Upper lobe of left lung (tissue), 6 donors: ENCODE data around the gene ANK3. TPM values are rescaled to one million over a fixed set of nuclear protein-coding genes. Genes with fewer than 3 reads are reported as not detected.

ENCODE experiments used
- ATAC-seq, 2 donors: fragments of 200-7000 bp; cut with Tn5 transposase; one replicate each; pipeline ENCODE4 v1.9.1; 2022; ENCODE audit warnings: mild to moderate bottlenecking in 2 of 2, moderate library complexity in 2 of 2; ENCODE audit not compliant: low FRiP score in 2 of 2
- DNase-seq, 2 donors: peaks; one replicate each; pipeline ENCODE4 v3.0.0-alpha.2; 2019 to 2020
- H3K27ac ChIP-seq, 4 donors: fragments of 200-600 bp; sonication (generic); one replicate each; pipeline ENCODE4 v1.5.1; 2016 to 2019
- H3K27me3 ChIP-seq, 4 donors: fragments of 200-600 bp; sonication (generic); one replicate each; pipeline ENCODE4 v1.5.1; 2017 to 2019
- H3K36me3 ChIP-seq, 4 donors: fragments of 200-600 bp; sonication (generic); one replicate each; pipeline ENCODE4 v1.5.1; 2016 to 2019
- H3K4me1 ChIP-seq, 4 donors: fragments of 200-600 bp; sonication (generic); one replicate each; pipeline ENCODE4 v1.5.1; 2018 to 2019
- H3K4me3 ChIP-seq, 4 donors: fragments of 200-600 bp; sonication (generic); one replicate each; pipeline ENCODE4 v1.5.1; 2017 to 2019; ENCODE audit warnings: mild to moderate bottlenecking in 2 of 4, moderate library complexity in 1 of 4
- H3K9me3 ChIP-seq, 4 donors: fragments of 200-600 bp; sonication (generic); one replicate each; pipeline ENCODE4 v1.5.1; 2018 to 2019
- CTCF ChIP-seq, 6 experiments: fragments of 450-650 bp in 4 of 6; fragments of 200-600 bp in 2 of 6; sonication (generic) in 2 of 6; IDR thresholded peaks; one replicate each; pipeline ENCODE4 v1.5.1; 2016 to 2019; ENCODE audit warnings: antibody characterized with exemption in 6 of 6
- EP300 ChIP-seq, 4 donors: sonication (generic); formaldehyde crosslinking; IDR thresholded peaks; one replicate each; pipeline ENCODE4 v1.5.1; 2017; ENCODE audit warnings: antibody characterized with exemption in 4 of 4, control low read depth in 2 of 4
- POLR2A ChIP-seq, 4 donors: fragments of 450-650 bp; IDR thresholded peaks; one replicate each; pipeline ENCODE4 v1.5.1; 2016 to 2017; ENCODE audit warnings: antibody characterized with exemption in 4 of 4, mild to moderate bottlenecking in 2 of 4
- POLR2AphosphoS5 ChIP-seq, 2 donors: sonication (generic); formaldehyde crosslinking; IDR thresholded peaks; one replicate each; pipeline ENCODE4 v1.5.1; 2017; ENCODE audit warnings: antibody characterized with exemption in 2 of 2
- WGBS, 2 donors: methylation state at CpG; one replicate each; pipeline ENCODE4 v1.1.5; 2017 to 2018; 5-methylcytosine and 5-hydroxymethylcytosine counted together
- total RNA-seq, 6 donors: library from RNA; depleted of rRNA in 4 of 6; stranded (reverse); fragments of >200 nt in 4 of 6; gene quantifications; one replicate each; pipeline versions ENCODE4 v1.1.0 to v1.2.1, GENCODE V29; 2016 to 2021
- donor health status: DM: no; HTN: no; CAD: no; lungs with moderate emphysema.
- donor health status: DM: no; HTN: yes; CAD: no; lungs with severe emphysema.

The ANK3 gene
- total RNA-seq, 6 donors from 2014 or later, result 43.9 to 193 (median 98.5) TPM

GRCh38 chr10:60138842-60139241 lies 250.8 kb downstream of the ANK3 start:
- Histone ChIP-seq H3K9me3 (no peaks in the 10 kb centered on the region), H3K27ac (no peak overlapping the region), H3K27me3 (no peaks in the 10 kb centered on the region), H3K4me3 (no peak overlapping the region), H3K36me3 (no peaks in the 10 kb centered on the region), H3K4me1 (peaks cover 0 to 8% (median 4%) of the 10 kb centered on the region in 4 donors)
- no peak for DNase-seq
- TF ChIP-seq CTCF (IDR thresholded peaks at IDR 0.05) (no peak), POLR2AphosphoS5 (IDR thresholded peaks at IDR 0.05) (no peak), POLR2A (IDR thresholded peaks at IDR 0.05) (no peak), EP300 (IDR thresholded peaks at IDR 0.05) (no peak)
- no peak for ATAC-seq
- WGBS, 2 donors, result 86 to 90% methylated on average over 5 of the region's 5 CpGs

- peaks cover 0 to 8% (median 4%) of the 10 kb centered on the region in 4 donors for H3K4me1 ChIP-seq
- ATAC-seq, result no peak
Measured at GRCh38 chr10:60138026-60138425, 251.6 kb downstream of the ANK3 start.

GRCh38 chr10:60137292-60137992 lies 252.2 kb downstream of the ANK3 start:
- 94 to 98% methylated on average over 2 of the region's 2 CpGs for WGBS, 2 donors
- Histone ChIP-seq H3K4me3 (no peak overlapping the region), H3K36me3 (no peaks in the 10 kb centered on the region), H3K27ac (no peak overlapping the region), H3K27me3 (no peaks in the 10 kb centered on the region), H3K4me1 (peaks cover 0 to 8% (median 4%) of the 10 kb centered on the region in 4 donors), H3K9me3 (no peaks in the 10 kb centered on the region)
- TF ChIP-seq POLR2AphosphoS5 (IDR thresholded peaks at IDR 0.05), result no peak
- no peak for TF ChIP-seq POLR2A (IDR thresholded peaks at IDR 0.05)
- TF ChIP-seq CTCF (IDR thresholded peaks at IDR 0.05), result no peak
- TF ChIP-seq EP300 (IDR thresholded peaks at IDR 0.05), result no peak
- DNase-seq (no peak), ATAC-seq (no peak)

More at GRCh38 chr10:60138026-60138425, 251.6 kb downstream of the ANK3 start:
- Histone ChIP-seq H3K36me3 (no peaks in the 10 kb centered on the region), H3K27ac (no peak overlapping the region), H3K4me3 (no peak overlapping the region), H3K27me3 (no peaks in the 10 kb centered on the region), H3K9me3 (no peaks in the 10 kb centered on the region)
- TF ChIP-seq POLR2A (IDR thresholded peaks at IDR 0.05) (no peak), POLR2AphosphoS5 (IDR thresholded peaks at IDR 0.05) (no peak), EP300 (IDR thresholded peaks at IDR 0.05) (no peak), CTCF (IDR thresholded peaks at IDR 0.05) (no peak)
- no peak for DNase-seq

GRCh38 chr10:60135020-60135419 lies 254.7 kb downstream of the ANK3 start:
- Histone ChIP-seq H3K4me3 (no peak overlapping the region), H3K4me1 (no peaks in the 10 kb centered on the region), H3K27ac (no peak overlapping the region), H3K9me3 (no peaks in the 10 kb centered on the region), H3K27me3 (no peaks in the 10 kb centered on the region), H3K36me3 (no peaks in the 10 kb centered on the region)
- ATAC-seq (no peak), DNase-seq (no peak)
- WGBS, 2 donors, result 83 to 91% methylated on average over 3 of the region's 3 CpGs
- no peak for TF ChIP-seq CTCF (IDR thresholded peaks at IDR 0.05)
- no peak for TF ChIP-seq POLR2A (IDR thresholded peaks at IDR 0.05)
- no peak for TF ChIP-seq EP300 (IDR thresholded peaks at IDR 0.05)

- 81 to 94% methylated on average over 1 of the region's 1 CpG for WGBS, 2 donors
- Histone ChIP-seq H3K27me3 (no peaks in the 10 kb centered on the region), H3K4me3 (no peak overlapping the region), H3K9me3 (no peaks in the 10 kb centered on the region), H3K27ac (no peak overlapping the region), H3K36me3 (no peaks in the 10 kb centered on the region), H3K4me1 (no peaks in the 10 kb centered on the region)
- ATAC-seq, result no peak
- no peak for DNase-seq
- TF ChIP-seq POLR2A (IDR thresholded peaks at IDR 0.05), result no peak
Measured at GRCh38 chr10:60134548-60134947, 255.1 kb downstream of the ANK3 start.
